ENCODE measurements around the gene LRCOL1. TPM values are rescaled to one million over a fixed set of nuclear protein-coding genes. Genes with fewer than 3 reads are reported as not detected.

The LRCOL1 gene
- total and polyA plus RNA-seq, 10 donors: 0.54 to 4.1 (median 1.4) TPM; not detected in 2

GRCh38 chr12:132577191-132577920 is 33.0 kb downstream of the LRCOL1 start:
- H3K36me3 ChIP-seq: peaks cover 4 to 100% (median 50%) of the 10 kb centered on the region in 6 donors
- H3K27ac ChIP-seq: no peak overlapping the region
- TF ChIP-seq POLR2A (IDR thresholded peaks at IDR 0.05) (no peak), POLR2AphosphoS5 (IDR thresholded peaks at IDR 0.05) (no peak), CTCF (IDR thresholded peaks at IDR 0.05 in 8 of 11, conservative IDR thresholded peaks at IDR 0.05 in 3 of 11) (no peak)
- no peaks in the 10 kb centered on the region for H3K27me3 ChIP-seq (replicated peaks in 1 of 7)
- intact Hi-C loops (cut with DNase I; ENCODE audit: low total_unique reads): no loop called here
- DNase-seq: no peak
- no peaks in the 10 kb centered on the region for H3K9me3 ChIP-seq
- WGBS, 5 donors: 88 to 93% (median 90%) methylated on average over 19 to 22 of the region's 22 CpGs
- H3K4me1 ChIP-seq: no peaks in the 10 kb centered on the region
- no peak overlapping the region for H3K4me3 ChIP-seq

GRCh38 chr12:132576701-132577100 is 33.7 kb downstream of the LRCOL1 start:
- no peak for TF ChIP-seq POLR2A (IDR thresholded peaks at IDR 0.05)
- TF ChIP-seq CTCF (IDR thresholded peaks at IDR 0.05 in 8 of 11, conservative IDR thresholded peaks at IDR 0.05 in 3 of 11): no peak
- TF ChIP-seq POLR2AphosphoS5 (IDR thresholded peaks at IDR 0.05): no peak
- Histone ChIP-seq H3K27me3 (replicated peaks in 1 of 7) (no peaks in the 10 kb centered on the region), H3K4me1 (no peaks in the 10 kb centered on the region), H3K27ac (no peak overlapping the region), H3K9me3 (no peaks in the 10 kb centered on the region), H3K4me3 (no peak overlapping the region), H3K36me3 (peaks cover 4 to 100% (median 52%) of the 10 kb centered on the region in 6 donors)
- no peak for DNase-seq
- intact Hi-C loops (cut with DNase I; ENCODE audit: low total_unique reads): no loop called here
- 91 to 97% (median 94%) methylated on average over 12 of the region's 12 CpGs for WGBS, 5 donors

- Histone ChIP-seq H3K4me1 (no peaks in the 10 kb centered on the region), H3K36me3 (peaks cover 0 to 100% (median 55%) of the 10 kb centered on the region in 6 donors), H3K9me3 (no peaks in the 10 kb centered on the region), H3K4me3 (no peak overlapping the region), H3K27me3 (replicated peaks in 1 of 7) (no peaks in the 10 kb centered on the region), H3K27ac (no peak overlapping the region)
- intact Hi-C loops (cut with DNase I; ENCODE audit: low total_unique reads): no loop called here
- DNase-seq: no peak
- no peak for TF ChIP-seq CTCF (IDR thresholded peaks at IDR 0.05 in 8 of 11, conservative IDR thresholded peaks at IDR 0.05 in 3 of 11)
- peak in 1 of 3 donors; percentile 54 for TF ChIP-seq POLR2AphosphoS5 (IDR thresholded peaks at IDR 0.05)
- TF ChIP-seq POLR2A (IDR thresholded peaks at IDR 0.05): no peak
- WGBS, 5 donors: 94 to 98% (median 96%) methylated on average over 11 of the region's 11 CpGs
These were observed 34.7 kb downstream of the LRCOL1 start for GRCh38 chr12:132575661-132576060.

- WGBS, 5 donors: 92 to 98% (median 97%) methylated on average over 25 to 39 of the region's 39 CpGs
- no peaks in the 10 kb centered on the region for H3K9me3 ChIP-seq
- no peaks in the 10 kb centered on the region for H3K27me3 ChIP-seq (replicated peaks in 1 of 7)
- H3K4me1 ChIP-seq: peaks cover 0 to under 1% (median 0%) of the 10 kb centered on the region in 6 donors
- intact Hi-C loops (cut with DNase I; ENCODE audit: low total_unique reads): no loop called here
- H3K36me3 ChIP-seq: peaks cover 0 to 100% (median 62%) of the 10 kb centered on the region in 6 donors
- no peak overlapping the region for H3K27ac ChIP-seq
- TF ChIP-seq POLR2AphosphoS5 (IDR thresholded peaks at IDR 0.05) (peak in 2 of 3 donors; percentile 26 to 48), CTCF (IDR thresholded peaks at IDR 0.05 in 8 of 11, conservative IDR thresholded peaks at IDR 0.05 in 3 of 11) (no peak), POLR2A (IDR thresholded peaks at IDR 0.05) (no peak)
- no peak overlapping the region for H3K4me3 ChIP-seq
- no peak for DNase-seq
These were observed 35.9 kb downstream of the LRCOL1 start for GRCh38 chr12:132574271-132574996.

Data from spleen (tissue), 11 donors.